Esophagus muscularis mucosa (tissue), 4 donors: ENCODE measurements around the gene HHIPL1.

Source experiments
- EP300 ChIP-seq: sonication (generic); formaldehyde crosslinking; IDR thresholded peaks from one replicate; pipeline ENCODE4 v1.6.1; 2017; ENCODE audit warnings: antibody characterized with exemption
- POLR2A ChIP-seq: fragments of 450-650 bp; IDR thresholded peaks from one replicate; pipeline ENCODE4 v1.6.1; 2017; ENCODE audit warnings: antibody characterized with exemption, moderate library complexity, mild to moderate bottlenecking, low read depth
- POLR2AphosphoS5 ChIP-seq, 2 donors: sonication (generic); formaldehyde crosslinking; IDR thresholded peaks; one replicate each; pipeline ENCODE4 v1.6.1; 2017; ENCODE audit warnings: antibody characterized with exemption in 2 of 2
- TF ChIP-seq, protein P1 (sequence below), 3 experiments: fragments of 200-600 bp in 2 of 3; fragments of 450-650 bp in 1 of 3; sonication (generic) in 2 of 3; IDR thresholded peaks; one replicate each; pipeline ENCODE4 v1.5.1; 2017 to 2019; ENCODE audit warnings: antibody characterized with exemption in 3 of 3, mild to moderate bottlenecking in 2 of 3, moderate library complexity in 1 of 3

DNA sequence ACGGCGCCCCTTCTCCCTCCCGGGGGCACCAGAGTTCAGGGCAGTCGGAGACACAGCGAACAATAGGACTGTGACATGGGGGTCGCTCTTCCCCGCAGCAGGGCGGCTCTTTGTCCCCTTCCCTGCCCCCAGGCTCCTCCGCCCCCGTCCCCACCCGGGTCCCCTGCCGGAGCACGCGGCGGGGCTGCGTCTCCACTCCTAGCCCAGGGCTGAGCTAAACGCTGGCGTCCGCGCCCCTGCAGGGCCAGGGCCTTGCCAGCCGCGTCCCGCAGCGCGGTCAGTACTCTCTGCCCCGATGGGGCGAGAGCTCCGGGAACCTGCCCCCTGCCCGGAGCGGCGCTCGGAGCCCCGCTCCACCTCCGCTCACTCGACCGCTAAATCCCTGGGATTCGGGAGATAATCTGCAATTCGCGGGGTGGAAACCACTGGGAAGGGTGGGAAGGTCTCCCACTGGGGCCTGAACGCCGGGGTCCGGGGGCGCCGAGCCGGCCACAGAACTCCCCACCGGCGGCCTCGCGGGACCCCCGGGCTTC is 40.1 kb upstream of the HHIPL1 start:
- TF ChIP-seq POLR2AphosphoS5 (IDR thresholded peaks at IDR 0.05) (no peak), POLR2A (no peak), EP300 (no peak)
- TF ChIP-seq, protein P1, sequence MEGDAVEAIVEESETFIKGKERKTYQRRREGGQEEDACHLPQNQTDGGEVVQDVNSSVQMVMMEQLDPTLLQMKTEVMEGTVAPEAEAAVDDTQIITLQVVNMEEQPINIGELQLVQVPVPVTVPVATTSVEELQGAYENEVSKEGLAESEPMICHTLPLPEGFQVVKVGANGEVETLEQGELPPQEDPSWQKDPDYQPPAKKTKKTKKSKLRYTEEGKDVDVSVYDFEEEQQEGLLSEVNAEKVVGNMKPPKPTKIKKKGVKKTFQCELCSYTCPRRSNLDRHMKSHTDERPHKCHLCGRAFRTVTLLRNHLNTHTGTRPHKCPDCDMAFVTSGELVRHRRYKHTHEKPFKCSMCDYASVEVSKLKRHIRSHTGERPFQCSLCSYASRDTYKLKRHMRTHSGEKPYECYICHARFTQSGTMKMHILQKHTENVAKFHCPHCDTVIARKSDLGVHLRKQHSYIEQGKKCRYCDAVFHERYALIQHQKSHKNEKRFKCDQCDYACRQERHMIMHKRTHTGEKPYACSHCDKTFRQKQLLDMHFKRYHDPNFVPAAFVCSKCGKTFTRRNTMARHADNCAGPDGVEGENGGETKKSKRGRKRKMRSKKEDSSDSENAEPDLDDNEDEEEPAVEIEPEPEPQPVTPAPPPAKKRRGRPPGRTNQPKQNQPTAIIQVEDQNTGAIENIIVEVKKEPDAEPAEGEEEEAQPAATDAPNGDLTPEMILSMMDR (IDR thresholded peaks at IDR 0.05): no peak
